IPS-NIHi7 (cell line): Measurements from ENCODE around the gene CDC27.
A peak's percentile ranks its signal among the peaks of the same experiment; 100 is the strongest.
"Not testable (repeated sequence)": the region's sequence is repeated elsewhere in the genome, so short reads cannot be mapped to it uniquely, and the experiment has no call there.

ENCODE experiments used
- DNase-seq: peaks from one replicate; pipeline ENCODE4 v3.0.0; 2012; ENCODE audit warnings: mixed read lengths; ENCODE audit errors: extremely low spot score

CDC27 gene

GRCh38 chr17:47188876-47189731, at the start of gene CDC27:
Gene CDC27, minus strand, starts transcription at chr17:47189295. Its CDS starts 123 bp downstream, at chr17:47189172.
- peak; percentile 99 for DNase-seq

- no peak for DNase-seq
Measured at GRCh38 chr17:47238321-47239010, 49.4 kb upstream of the CDC27 start.

GRCh38 chr17:47237841-47238240, 48.7 kb upstream of the CDC27 start:
- DNase-seq: no peak

GRCh38 chr17:47235923-47236322, 46.8 kb upstream of the CDC27 start:
- no peak for DNase-seq

GRCh38 chr17:47235506-47235905, 46.4 kb upstream of the CDC27 start:
- no peak for DNase-seq

GRCh38 chr17:47232465-47232864, 43.4 kb upstream of the CDC27 start:
- DNase-seq: no peak

GRCh38 chr17:47231866-47232265, 42.8 kb upstream of the CDC27 start:
- DNase-seq: no peak

GRCh38 chr17:47231334-47231733, 42.2 kb upstream of the CDC27 start:
- no peak for DNase-seq

- no peak for DNase-seq
Measured at GRCh38 chr17:47230864-47231263, 41.8 kb upstream of the CDC27 start.

GRCh38 chr17:47229535-47230443, 40.7 kb upstream of the CDC27 start:
- DNase-seq: peak; percentile 93

GRCh38 chr17:47227862-47228261, 38.8 kb upstream of the CDC27 start:
- DNase-seq: no peak

GRCh38 chr17:47225911-47226688, 37.0 kb upstream of the CDC27 start:
- DNase-seq: no peak

- no peak for DNase-seq
Measured at GRCh38 chr17:47225436-47225858, 36.4 kb upstream of the CDC27 start.

GRCh38 chr17:47224966-47225365, 35.9 kb upstream of the CDC27 start:
- DNase-seq: no peak

GRCh38 chr17:47224077-47224476, 35.0 kb upstream of the CDC27 start:
- DNase-seq: not testable (repeated sequence)

- no peak for DNase-seq
Measured at GRCh38 chr17:47223460-47223859, 34.4 kb upstream of the CDC27 start.

GRCh38 chr17:47223007-47223406, 33.9 kb upstream of the CDC27 start:
- no peak for DNase-seq

- DNase-seq: no peak
Measured at GRCh38 chr17:47222047-47222446, 33.0 kb upstream of the CDC27 start.

- DNase-seq: no peak
Measured at GRCh38 chr17:47221154-47221553, 32.1 kb upstream of the CDC27 start.

GRCh38 chr17:47220531-47220999, 31.5 kb upstream of the CDC27 start:
- DNase-seq: no peak
